SK-N-SH treated with all-trans-retinoic acid at 6 μM for 48 hours (cell line): ENCODE results near the gene MACF1.

Experiments
- ATAC-seq: fragments of 200-7000 bp; cut with Tn5 transposase; 3 replicates; pipeline ENCODE4 v1.9.1; 2020; ENCODE audit warnings: mild to moderate bottlenecking, moderate library complexity
- BACH2 ChIP-seq: fragments of 250-450 bp; sonication (Bioruptor Pico); IDR thresholded peaks from 2 replicates; pipeline ENCODE4 v1.9.0; 2021; ENCODE audit warnings: mild to moderate bottlenecking, borderline replicate concordance
- CSDC2 ChIP-seq: fragments of 250-450 bp; sonication (Bioruptor Pico); IDR thresholded peaks from 2 replicates; pipeline ENCODE4 v1.5.0; 2020; ENCODE audit warnings: mild to moderate bottlenecking, moderate library complexity
- ESRRG ChIP-seq: fragments of 250-450 bp; sonication (Bioruptor Pico); IDR thresholded peaks from 2 replicates; pipeline ENCODE4 v1.6.1; 2021; ENCODE audit warnings: mild to moderate bottlenecking
- GLIS3 ChIP-seq: fragments of 250-450 bp; sonication (Bioruptor Pico); IDR thresholded peaks from 2 replicates; pipeline ENCODE4 v1.5.0; 2020; ENCODE audit warnings: mild to moderate bottlenecking, moderate library complexity
- ISL1 ChIP-seq: fragments of 250-450 bp; sonication (Bioruptor Pico); IDR thresholded peaks from 2 replicates; pipeline ENCODE4 v2.1.2; 2022; ENCODE audit warnings: mild to moderate bottlenecking, moderate library complexity
- OSR1 ChIP-seq: fragments of 250-450 bp; sonication (Bioruptor Pico); IDR thresholded peaks from 2 replicates; pipeline ENCODE4 v1.8.0; 2022; ENCODE audit warnings: moderate library complexity, mild to moderate bottlenecking, inconsistent platforms
- RARB ChIP-seq: fragments of 250-450 bp; sonication (Bioruptor Pico); IDR thresholded peaks from 2 replicates; pipeline ENCODE4 v1.8.0; 2021; ENCODE audit warnings: mild to moderate bottlenecking, moderate library complexity
- SNAI2 ChIP-seq: fragments of 250-450 bp; sonication (Bioruptor Pico); IDR thresholded peaks from 2 replicates; pipeline ENCODE4 v1.5.0; 2020; ENCODE audit warnings: mild to moderate bottlenecking, moderate library complexity
- TCF4 ChIP-seq: fragments of 250-450 bp; sonication (Bioruptor Pico); IDR thresholded peaks from 2 replicates; pipeline ENCODE4 v1.8.0; 2021; ENCODE audit warnings: mild to moderate bottlenecking, moderate library complexity, borderline replicate concordance
- TOX ChIP-seq: fragments of 250-450 bp; sonication (Bioruptor Pico); IDR thresholded peaks from 2 replicates; pipeline ENCODE4 v1.8.0; 2021; ENCODE audit warnings: mild to moderate bottlenecking, moderate library complexity, borderline replicate concordance
- ZFP3 ChIP-seq: fragments of 250-450 bp; sonication (Bioruptor Pico); IDR thresholded peaks from 2 replicates; pipeline ENCODE4 v1.5.0; 2020; ENCODE audit warnings: mild to moderate bottlenecking, moderate library complexity
- ZFP30 ChIP-seq: fragments of 450-650 bp; formaldehyde crosslinking; IDR thresholded peaks from 2 replicates; pipeline ENCODE4 v1.5.0; 2022; ENCODE audit warnings: mild to moderate bottlenecking, moderate library complexity
- ZNF565 ChIP-seq: fragments of 450-650 bp; formaldehyde crosslinking; conservative IDR thresholded peaks from 2 replicates; pipeline ENCODE4 v1.5.0; 2020; ENCODE audit warnings: low read depth, mild to moderate bottlenecking, moderate library complexity
- ZNF8 ChIP-seq: fragments of 450-650 bp; formaldehyde crosslinking; IDR thresholded peaks from 2 replicates; pipeline ENCODE4 v1.5.0; 2020; ENCODE audit warnings: mild to moderate bottlenecking, moderate library complexity
- TF ChIP-seq, protein P1 (sequence below): fragments of 250-450 bp; sonication (Bioruptor Pico); IDR thresholded peaks from 2 replicates; pipeline ENCODE4 v1.5.0; 2020; ENCODE audit warnings: mild to moderate bottlenecking, moderate library complexity
- TF ChIP-seq, protein P2 (sequence below): fragments of 250-450 bp; sonication (Bioruptor Pico); IDR thresholded peaks from 2 replicates; pipeline ENCODE4 v1.8.0; 2021; ENCODE audit warnings: low read depth, mild to moderate bottlenecking, moderate library complexity, borderline replicate concordance
- TF ChIP-seq, protein P3 (sequence below): fragments of 250-450 bp; sonication (Bioruptor Pico); IDR thresholded peaks from 2 replicates; pipeline ENCODE4 v1.8.0; 2020; ENCODE audit warnings: mild to moderate bottlenecking, moderate library complexity, borderline replicate concordance
- TF ChIP-seq, protein P4 (sequence below): fragments of 250-450 bp; sonication (Bioruptor Pico); IDR thresholded peaks from 2 replicates; pipeline ENCODE4 v1.5.1; 2020; ENCODE audit warnings: low read depth, mild to moderate bottlenecking, moderate library complexity

Gene MACF1

DNA sequence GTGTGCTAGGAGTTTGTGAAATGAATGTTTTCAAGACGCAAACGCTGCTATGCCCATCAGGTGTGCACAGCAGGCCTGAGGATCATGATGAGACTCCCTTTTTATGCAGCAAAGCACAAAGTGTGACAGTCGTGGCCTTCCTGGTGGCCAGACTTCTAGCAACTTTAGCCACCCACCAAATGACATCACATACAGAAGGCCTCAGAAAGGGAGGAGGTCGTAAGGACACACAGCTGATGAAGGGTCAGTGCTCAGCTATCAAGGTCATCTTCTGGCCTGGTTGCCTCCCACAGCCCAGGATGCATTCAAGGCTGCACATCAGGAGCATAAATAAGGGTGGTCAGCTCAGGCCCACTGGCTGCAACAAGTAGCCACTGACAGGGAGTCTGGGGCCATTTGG, 323.6 kb downstream of the MACF1 start:
- no peak for ATAC-seq
- TF ChIP-seq GLIS3 (no peak), TOX (CRISPR knock-in tag) (no peak), ZFP3 (CRISPR knock-in tag) (no peak), ZNF8 (CRISPR knock-in tag) (no peak), ZFP30 (no peak), BACH2 (CRISPR knock-in tag) (no peak), ZNF565 (no peak)
- TF ChIP-seq, protein P1, sequence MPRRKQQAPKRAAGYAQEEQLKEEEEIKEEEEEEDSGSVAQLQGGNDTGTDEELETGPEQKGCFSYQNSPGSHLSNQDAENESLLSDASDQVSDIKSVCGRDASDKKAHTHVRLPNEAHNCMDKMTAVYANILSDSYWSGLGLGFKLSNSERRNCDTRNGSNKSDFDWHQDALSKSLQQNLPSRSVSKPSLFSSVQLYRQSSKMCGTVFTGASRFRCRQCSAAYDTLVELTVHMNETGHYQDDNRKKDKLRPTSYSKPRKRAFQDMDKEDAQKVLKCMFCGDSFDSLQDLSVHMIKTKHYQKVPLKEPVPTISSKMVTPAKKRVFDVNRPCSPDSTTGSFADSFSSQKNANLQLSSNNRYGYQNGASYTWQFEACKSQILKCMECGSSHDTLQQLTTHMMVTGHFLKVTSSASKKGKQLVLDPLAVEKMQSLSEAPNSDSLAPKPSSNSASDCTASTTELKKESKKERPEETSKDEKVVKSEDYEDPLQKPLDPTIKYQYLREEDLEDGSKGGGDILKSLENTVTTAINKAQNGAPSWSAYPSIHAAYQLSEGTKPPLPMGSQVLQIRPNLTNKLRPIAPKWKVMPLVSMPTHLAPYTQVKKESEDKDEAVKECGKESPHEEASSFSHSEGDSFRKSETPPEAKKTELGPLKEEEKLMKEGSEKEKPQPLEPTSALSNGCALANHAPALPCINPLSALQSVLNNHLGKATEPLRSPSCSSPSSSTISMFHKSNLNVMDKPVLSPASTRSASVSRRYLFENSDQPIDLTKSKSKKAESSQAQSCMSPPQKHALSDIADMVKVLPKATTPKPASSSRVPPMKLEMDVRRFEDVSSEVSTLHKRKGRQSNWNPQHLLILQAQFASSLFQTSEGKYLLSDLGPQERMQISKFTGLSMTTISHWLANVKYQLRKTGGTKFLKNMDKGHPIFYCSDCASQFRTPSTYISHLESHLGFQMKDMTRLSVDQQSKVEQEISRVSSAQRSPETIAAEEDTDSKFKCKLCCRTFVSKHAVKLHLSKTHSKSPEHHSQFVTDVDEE (CRISPR knock-in tag) = no peak

DNA sequence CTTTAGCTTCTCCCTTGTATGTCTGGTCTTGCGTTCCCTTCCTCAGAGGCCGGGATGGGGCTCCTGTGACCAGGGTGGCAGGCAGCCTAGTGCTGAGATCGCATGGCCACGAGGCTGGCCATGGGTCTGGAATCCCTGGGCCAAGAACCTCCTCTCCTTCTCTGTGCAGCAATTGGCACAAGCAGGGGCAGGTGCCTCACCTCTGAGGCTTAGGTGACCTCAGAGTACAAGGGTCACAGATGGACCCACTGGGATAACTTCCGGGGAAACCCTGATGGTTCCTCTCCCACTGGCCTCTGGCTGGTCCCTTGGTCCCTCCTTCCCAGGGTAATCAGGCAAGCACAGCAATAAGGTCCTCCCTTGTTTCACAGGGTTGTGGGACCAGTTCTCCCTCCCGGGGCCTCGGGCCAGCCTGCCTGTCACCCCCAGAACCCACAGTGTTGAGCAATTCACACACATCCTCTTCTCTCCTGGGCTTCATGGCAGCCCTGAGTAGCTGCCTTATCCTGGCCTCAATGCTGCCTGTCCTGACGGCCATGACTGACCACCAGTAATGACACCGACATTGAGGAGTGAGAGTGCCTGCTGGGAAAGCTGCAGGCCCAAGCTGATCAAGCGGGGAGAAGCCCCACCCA, 325.5 kb downstream of the MACF1 start:
- no peak for TF ChIP-seq ZFP3 (CRISPR knock-in tag)
- TF ChIP-seq ESRRG (CRISPR knock-in tag) = no peak
- TF ChIP-seq, protein P2, sequence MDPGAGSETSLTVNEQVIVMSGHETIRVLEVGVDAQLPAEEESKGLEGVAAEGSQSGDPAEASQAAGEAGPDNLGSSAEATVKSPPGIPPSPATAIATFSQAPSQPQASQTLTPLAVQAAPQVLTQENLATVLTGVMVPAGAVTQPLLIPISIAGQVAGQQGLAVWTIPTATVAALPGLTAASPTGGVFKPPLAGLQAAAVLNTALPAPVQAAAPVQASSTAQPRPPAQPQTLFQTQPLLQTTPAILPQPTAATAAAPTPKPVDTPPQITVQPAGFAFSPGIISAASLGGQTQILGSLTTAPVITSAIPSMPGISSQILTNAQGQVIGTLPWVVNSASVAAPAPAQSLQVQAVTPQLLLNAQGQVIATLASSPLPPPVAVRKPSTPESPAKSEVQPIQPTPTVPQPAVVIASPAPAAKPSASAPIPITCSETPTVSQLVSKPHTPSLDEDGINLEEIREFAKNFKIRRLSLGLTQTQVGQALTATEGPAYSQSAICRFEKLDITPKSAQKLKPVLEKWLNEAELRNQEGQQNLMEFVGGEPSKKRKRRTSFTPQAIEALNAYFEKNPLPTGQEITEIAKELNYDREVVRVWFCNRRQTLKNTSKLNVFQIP = no peak
- TF ChIP-seq ISL1 (CRISPR knock-in tag) = no peak
- TF ChIP-seq ZFP30 = no peak
- no peak for TF ChIP-seq OSR1 (CRISPR knock-in tag)
- TF ChIP-seq, protein P3, sequence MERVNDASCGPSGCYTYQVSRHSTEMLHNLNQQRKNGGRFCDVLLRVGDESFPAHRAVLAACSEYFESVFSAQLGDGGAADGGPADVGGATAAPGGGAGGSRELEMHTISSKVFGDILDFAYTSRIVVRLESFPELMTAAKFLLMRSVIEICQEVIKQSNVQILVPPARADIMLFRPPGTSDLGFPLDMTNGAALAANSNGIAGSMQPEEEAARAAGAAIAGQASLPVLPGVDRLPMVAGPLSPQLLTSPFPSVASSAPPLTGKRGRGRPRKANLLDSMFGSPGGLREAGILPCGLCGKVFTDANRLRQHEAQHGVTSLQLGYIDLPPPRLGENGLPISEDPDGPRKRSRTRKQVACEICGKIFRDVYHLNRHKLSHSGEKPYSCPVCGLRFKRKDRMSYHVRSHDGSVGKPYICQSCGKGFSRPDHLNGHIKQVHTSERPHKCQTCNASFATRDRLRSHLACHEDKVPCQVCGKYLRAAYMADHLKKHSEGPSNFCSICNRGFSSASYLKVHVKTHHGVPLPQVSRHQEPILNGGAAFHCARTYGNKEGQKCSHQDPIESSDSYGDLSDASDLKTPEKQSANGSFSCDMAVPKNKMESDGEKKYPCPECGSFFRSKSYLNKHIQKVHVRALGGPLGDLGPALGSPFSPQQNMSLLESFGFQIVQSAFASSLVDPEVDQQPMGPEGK (CRISPR knock-in tag) = no peak
- no peak for TF ChIP-seq GLIS3
- TF ChIP-seq TCF4 (CRISPR knock-in tag) = no peak
- TF ChIP-seq RARB = no peak
- no peak for TF ChIP-seq ZNF8 (CRISPR knock-in tag)
- TF ChIP-seq, protein P1 (CRISPR knock-in tag) = no peak
- TF ChIP-seq SNAI2 = no peak
- TF ChIP-seq TOX (CRISPR knock-in tag) = no peak
- TF ChIP-seq ZNF565 = no peak
- TF ChIP-seq, protein P4, sequence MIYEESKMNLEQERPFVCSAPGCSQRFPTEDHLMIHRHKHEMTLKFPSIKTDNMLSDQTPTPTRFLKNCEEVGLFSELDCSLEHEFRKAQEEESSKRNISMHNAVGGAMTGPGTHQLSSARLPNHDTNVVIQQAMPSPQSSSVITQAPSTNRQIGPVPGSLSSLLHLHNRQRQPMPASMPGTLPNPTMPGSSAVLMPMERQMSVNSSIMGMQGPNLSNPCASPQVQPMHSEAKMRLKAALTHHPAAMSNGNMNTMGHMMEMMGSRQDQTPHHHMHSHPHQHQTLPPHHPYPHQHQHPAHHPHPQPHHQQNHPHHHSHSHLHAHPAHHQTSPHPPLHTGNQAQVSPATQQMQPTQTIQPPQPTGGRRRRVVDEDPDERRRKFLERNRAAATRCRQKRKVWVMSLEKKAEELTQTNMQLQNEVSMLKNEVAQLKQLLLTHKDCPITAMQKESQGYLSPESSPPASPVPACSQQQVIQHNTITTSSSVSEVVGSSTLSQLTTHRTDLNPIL (CRISPR knock-in tag) = no peak
- TF ChIP-seq CSDC2 = no peak
- TF ChIP-seq BACH2 (CRISPR knock-in tag) = no peak
- ATAC-seq = no peak

DNA sequence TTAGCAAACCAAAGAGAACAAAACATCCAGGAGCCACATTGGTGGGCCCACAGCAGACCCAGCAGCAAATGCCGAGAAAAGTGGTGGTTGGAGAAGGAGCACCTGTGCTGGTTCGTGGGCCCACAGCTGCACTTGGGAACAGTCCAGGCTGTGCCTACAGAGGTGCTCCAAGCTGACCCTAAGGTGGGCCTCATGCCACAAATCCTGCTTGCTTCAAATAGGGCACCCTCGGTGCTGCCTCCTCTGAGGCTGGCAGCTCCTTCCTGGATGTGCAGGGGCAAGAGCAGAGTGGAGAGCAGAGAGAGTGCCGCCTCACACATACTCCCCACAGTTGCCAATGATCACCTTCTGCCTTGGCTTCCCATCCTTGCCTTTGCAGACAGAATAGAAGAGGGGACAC, 327.0 kb downstream of the MACF1 start:
- no peak for ATAC-seq
- TF ChIP-seq CSDC2 (no peak), GLIS3 (no peak)
- TF ChIP-seq, protein P2 = no peak
- TF ChIP-seq, protein P1 (CRISPR knock-in tag) = no peak
- TF ChIP-seq, all 23 proteins: peak for 0
